NCI-H82 treated with DMSO at 0.1 percent for 48 hours (cell line): ENCODE data around the gene FOXN3.

Experiments
- DNase-seq: peaks from one replicate; lab custom pipeline; 2025; ENCODE audit not compliant: unreplicated experiment; lab: John Stamatoyannopoulos, UW

FOXN3 gene

DNA sequence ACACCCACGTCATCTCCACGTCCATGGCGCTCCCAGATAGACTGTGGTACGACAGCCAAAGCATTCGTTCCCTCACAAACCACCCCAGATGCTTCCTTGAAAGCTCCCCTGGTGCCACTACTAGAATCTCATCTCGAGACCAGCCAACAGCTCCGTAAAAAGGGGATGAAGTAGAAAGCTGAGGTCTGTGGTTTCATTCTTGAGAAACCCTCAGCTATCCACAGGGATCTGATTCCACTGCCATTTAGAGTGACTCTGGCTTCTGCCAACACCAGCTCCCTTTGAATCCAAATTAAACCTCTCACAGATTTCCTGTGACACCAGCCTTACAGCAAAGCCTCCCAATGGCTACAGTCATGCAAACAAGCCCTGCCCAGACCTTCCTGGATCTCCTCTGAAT lies 18.5 kb upstream of the FOXN3 start:
- DNase-seq, result no peak

GRCh38 chr14:89432226-89432625 lies 15.2 kb upstream of the FOXN3 start:
- no peak for DNase-seq

- no peak for DNase-seq
These were observed 13.6 kb upstream of the FOXN3 start for GRCh38 chr14:89430391-89431236.

GRCh38 chr14:89429199-89430181 lies 12.5 kb upstream of the FOXN3 start:
- peak; percentile 14 for DNase-seq

DNA sequence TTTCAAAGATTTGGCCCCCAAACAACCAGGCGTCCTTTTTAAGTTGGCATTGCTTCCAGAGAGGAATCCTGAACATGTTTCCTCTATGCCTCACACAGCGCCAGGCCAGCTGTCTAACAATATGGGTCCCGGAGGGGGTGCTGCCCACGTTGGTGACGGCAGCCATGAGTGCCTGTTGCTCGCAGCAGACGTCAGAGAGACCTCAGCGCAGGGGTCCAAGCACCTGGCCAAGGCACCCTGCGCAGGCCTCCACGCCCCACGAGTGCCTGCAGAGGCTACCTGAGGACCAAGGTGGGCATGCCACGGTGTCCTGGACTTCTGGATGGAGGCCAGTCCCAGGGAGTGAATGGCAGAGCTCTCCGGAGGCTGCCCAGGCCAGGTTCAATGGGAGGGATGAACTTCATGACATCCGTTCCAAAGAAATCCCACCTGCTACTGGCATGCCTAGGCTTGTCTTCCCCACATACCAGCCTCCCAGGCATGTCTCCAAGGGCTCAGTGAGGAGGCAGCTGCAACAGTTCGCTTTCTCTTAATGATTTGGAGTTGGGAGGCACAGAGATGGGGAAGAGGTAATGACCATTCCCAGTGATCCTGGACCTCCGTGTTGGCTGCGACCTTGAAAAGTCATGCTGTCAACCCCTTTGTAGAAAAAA lies 11.6 kb upstream of the FOXN3 start:
- DNase-seq, result no peak

- DNase-seq, result no peak
These were observed 11.1 kb upstream of the FOXN3 start for GRCh38 chr14:89428173-89428523.

DNA sequence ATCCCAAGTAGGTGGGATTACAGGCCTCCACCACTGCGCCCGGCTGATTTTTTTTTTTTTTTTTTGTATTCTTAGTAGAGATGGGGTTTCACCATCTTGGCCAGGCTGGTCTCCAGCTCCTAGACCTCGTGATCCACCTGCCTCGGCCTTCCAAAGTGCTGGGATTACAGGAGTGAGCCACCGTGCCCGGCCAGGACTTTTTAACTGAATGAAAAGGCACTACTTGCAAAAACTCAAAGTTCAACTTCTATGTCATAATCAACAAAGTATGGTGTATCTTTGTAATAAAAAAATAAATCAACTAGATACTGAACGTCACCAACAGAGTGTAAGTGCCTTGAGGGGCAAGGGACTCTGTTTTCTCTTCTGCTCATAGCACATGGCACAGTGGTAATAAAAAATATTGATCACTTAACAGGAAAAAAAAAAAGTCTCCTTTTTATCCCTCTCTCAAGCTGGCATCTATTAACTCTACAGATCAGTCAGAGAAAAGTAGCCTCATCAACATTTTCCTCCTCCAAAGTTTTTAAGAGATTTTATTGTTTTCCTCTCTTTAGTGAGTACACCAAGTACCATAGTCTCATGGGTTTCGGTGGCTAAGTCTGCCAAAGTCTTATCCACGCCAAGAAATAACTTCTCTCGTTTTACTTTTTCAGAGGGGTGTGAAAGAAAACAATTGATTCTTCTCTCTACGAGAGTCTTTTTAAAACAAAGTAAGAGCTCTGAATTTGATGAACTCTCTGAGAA lies 10.6 kb upstream of the FOXN3 start:
- no peak for DNase-seq

GRCh38 chr14:89425931-89426330 lies 8.9 kb upstream of the FOXN3 start:
- DNase-seq, result no peak

DNA sequence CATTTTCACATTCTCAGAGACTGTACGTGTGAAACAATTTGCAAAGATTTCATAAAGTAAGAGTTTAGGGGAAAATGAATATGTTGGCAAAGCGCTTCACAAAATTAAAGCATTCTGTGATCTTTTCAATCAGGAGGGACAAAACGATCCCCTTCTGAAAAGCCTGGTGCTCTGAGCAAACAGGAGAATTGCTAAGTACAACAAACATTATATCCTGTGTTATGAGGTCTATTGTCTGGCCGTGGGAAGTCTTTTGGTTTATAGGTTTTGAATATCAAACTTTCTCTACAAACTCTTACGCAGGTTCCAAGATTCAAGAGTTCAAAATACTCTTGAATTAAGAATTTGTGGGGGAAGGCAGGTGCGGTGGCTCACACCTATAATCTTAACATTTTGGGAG lies 7.2 kb upstream of the FOXN3 start:
- DNase-seq, result no peak

GRCh38 chr14:89422952-89423345 lies 5.9 kb upstream of the FOXN3 start:
- no peak for DNase-seq

GRCh38 chr14:89422181-89422951 lies 5.3 kb upstream of the FOXN3 start:
- DNase-seq, result no peak

DNA sequence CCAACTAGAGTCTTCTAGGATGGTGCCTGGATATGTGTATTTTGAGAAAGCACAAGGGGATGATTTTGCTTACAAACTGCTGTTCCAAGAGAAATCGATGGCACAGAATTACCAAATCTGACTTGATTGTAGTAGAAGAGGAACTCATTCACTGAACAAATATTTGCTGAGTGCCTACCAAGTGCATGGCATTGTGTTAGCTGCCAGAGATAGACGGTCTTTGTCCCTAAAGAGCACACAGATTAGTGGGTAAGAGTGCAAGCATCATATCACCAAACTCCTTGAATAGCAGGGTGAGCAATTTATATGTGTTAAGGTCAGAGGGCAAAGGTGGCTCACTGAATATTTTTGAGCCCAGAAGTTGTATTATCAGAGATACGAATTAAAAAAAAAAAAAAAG lies 3.5 kb upstream of the FOXN3 start:
- no peak for DNase-seq

GRCh38 chr14:89419973-89420482 lies 3.0 kb upstream of the FOXN3 start:
- DNase-seq, result no peak

- no peak for DNase-seq
These were observed 1.9 kb upstream of the FOXN3 start for GRCh38 chr14:89418976-89419375.

DNA sequence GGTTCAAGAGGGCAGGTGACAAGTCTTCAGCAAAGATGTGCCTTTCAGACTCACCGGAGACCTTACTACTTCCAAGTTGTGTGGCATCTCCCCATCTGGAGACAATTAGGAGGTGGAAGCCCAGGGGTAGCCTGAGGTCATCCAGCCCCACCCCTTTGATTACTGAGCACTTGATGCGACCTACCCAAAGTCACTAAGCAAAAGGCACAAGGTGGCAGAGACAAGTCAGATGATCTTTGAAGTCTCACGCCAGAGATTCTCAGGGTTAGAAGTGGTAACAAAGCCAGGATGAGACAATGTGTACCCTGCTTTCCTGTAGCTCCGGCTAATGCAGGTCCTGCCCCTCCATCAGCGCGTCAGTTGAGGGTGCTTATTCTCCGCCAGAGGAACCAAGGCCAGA lies 1.4 kb upstream of the FOXN3 start:
- no peak for DNase-seq

- peak; percentile 10 for DNase-seq
These were observed 612 bp upstream of the FOXN3 start for GRCh38 chr14:89417465-89418225.

GRCh38 chr14:89416002-89416995 lies 734 bp downstream of the FOXN3 start:
- DNase-seq, result peak; percentile 76

- DNase-seq, result no peak
These were observed 1.9 kb downstream of the FOXN3 start for GRCh38 chr14:89415159-89415558.
